GM19452 (cell line): ENCODE data around the gene KCNJ13.
"Not testable (repeated sequence)": the region's sequence is repeated elsewhere in the genome, so short reads cannot be mapped to it uniquely, and the experiment has no call there.

Experiments used
- ATAC-seq: cut with Tn5 transposase; IDR thresholded peaks from one replicate; pipeline ENCODE4 v1.9.1; 2021; ENCODE audit not compliant: unreplicated experiment

KCNJ13 gene

GRCh38 chr2:232770207-232770606, 6.2 kb downstream of the KCNJ13 start:
- ATAC-seq, result no peak

GRCh38 chr2:232767866-232768265, 8.5 kb downstream of the KCNJ13 start:
- no peak for ATAC-seq

- no peak for ATAC-seq
These were observed 15.0 kb downstream of the KCNJ13 start for GRCh38 chr2:232761301-232761907.

- no peak for ATAC-seq
These were observed 18.5 kb downstream of the KCNJ13 start for GRCh38 chr2:232757905-232758304.

GRCh38 chr2:232750135-232750671, 26.2 kb downstream of the KCNJ13 start:
- no peak for ATAC-seq

GRCh38 chr2:232749331-232749730, 27.0 kb downstream of the KCNJ13 start:
- no peak for ATAC-seq

GRCh38 chr2:232748038-232748437, 28.3 kb downstream of the KCNJ13 start:
- ATAC-seq, result no peak

- ATAC-seq, result no peak
These were observed 31.4 kb downstream of the KCNJ13 start for GRCh38 chr2:232744963-232745362.

- ATAC-seq, result no peak
These were observed 34.4 kb downstream of the KCNJ13 start for GRCh38 chr2:232741972-232742371.

- no peak for ATAC-seq
These were observed 35.1 kb downstream of the KCNJ13 start for GRCh38 chr2:232741294-232741693.

GRCh38 chr2:232731470-232731869, 44.9 kb downstream of the KCNJ13 start:
- ATAC-seq, result no peak

- no peak for ATAC-seq
These were observed 47.6 kb downstream of the KCNJ13 start for GRCh38 chr2:232728785-232729184.

- ATAC-seq, result no peak
These were observed 53.3 kb downstream of the KCNJ13 start for GRCh38 chr2:232723027-232723426.

- ATAC-seq, result no peak
These were observed 54.5 kb downstream of the KCNJ13 start for GRCh38 chr2:232721882-232722281.

- ATAC-seq, result no peak
These were observed 55.1 kb downstream of the KCNJ13 start for GRCh38 chr2:232721261-232721660.

- ATAC-seq, result not testable (repeated sequence)
These were observed 56.3 kb downstream of the KCNJ13 start for GRCh38 chr2:232720056-232720455.
